ENCODE results near the gene ADK. TPM values are rescaled to one million over a fixed set of nuclear protein-coding genes. Genes with fewer than 3 reads are reported as not detected.
"Not testable (repeated sequence)": the region's sequence is repeated elsewhere in the genome, so short reads cannot be mapped to it uniquely, and the experiment has no call there.

The ADK gene
- total RNA-seq, 1 experiment from 2014 or later, result 26.8 TPM

DNA sequence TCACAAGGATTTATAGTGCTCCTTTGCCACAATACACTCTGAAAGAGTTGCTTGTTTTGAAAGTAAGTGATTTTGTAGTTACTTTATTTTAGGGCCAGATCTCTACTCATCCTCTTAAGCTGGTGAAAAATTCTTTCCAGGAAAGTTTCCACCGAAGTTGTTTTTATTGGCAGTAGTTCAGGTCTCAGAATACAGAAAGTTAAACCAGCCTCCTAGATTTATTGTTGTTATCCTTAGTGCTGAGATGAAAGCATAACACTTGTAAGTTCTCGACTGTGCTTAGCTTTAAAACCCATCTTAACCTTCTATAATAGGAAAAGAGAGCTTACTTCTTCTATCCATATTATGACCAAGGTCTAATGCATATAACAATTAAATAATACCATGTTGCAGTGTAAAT is 5.9 kb upstream of the ADK start:
- Histone ChIP-seq H3K79me2 (ENCODE audit: insufficient read depth, low read length) (no peaks in the 10 kb centered on the region; the same call in 1 of the 2 replicates), H2BK12ac (ENCODE audit: insufficient read length, low read depth, low read length) (no peak overlapping the region), H3K4me2 (ENCODE audit: insufficient read depth, insufficient read length, low read length) (no peak overlapping the region), H4K20me1 (ENCODE audit: control insufficient read depth, insufficient read depth, insufficient read length) (no peaks in the 10 kb centered on the region), H3K56ac (ENCODE audit: insufficient read length, low read depth, low read length) (no peak overlapping the region), H4K5ac (ENCODE audit: insufficient read length, low read depth, low read length) (no peak overlapping the region), H4K8ac (replicated peaks; ENCODE audit: insufficient read length, low read depth, low read length) (no peak overlapping the region), H2AFZ (ENCODE audit: low read length) (no peak overlapping the region), H2BK120ac (ENCODE audit: low read depth, low read length, poor library complexity, severe bottlenecking) (no peak overlapping the region), H3K23me2 (ENCODE audit: insufficient read length, low read depth, low read length, poor library complexity, severe bottlenecking) (no peaks in the 10 kb centered on the region), H3K4me1 (ENCODE audit: insufficient read depth, low read length) (no peaks in the 10 kb centered on the region), H3K27me3 (ENCODE audit: insufficient read depth, low read length) (no peaks in the 10 kb centered on the region), H2BK20ac (ENCODE audit: low read depth, low read length, poor library complexity, severe bottlenecking) (no peak overlapping the region), H3T11ph (ENCODE audit: low read length) (no peak overlapping the region), H3K23ac (ENCODE audit: insufficient read length, low read depth, low read length) (no peak overlapping the region), H3K9me3 (ENCODE audit: control insufficient read depth, low read depth, low read length) (no peaks in the 10 kb centered on the region), H2AK5ac (ENCODE audit: insufficient read length, low read length) (no peak overlapping the region), H3K18ac (ENCODE audit: insufficient read length, low read depth, low read length) (no peak overlapping the region), H2BK5ac (ENCODE audit: insufficient read length, low read length) (no peak overlapping the region), H4K91ac (ENCODE audit: insufficient read length, low read depth, low read length) (no peak overlapping the region), H3K4ac (ENCODE audit: low read depth, low read length) (no peak overlapping the region), H3K14ac (ENCODE audit: insufficient read depth, low read length) (no peak overlapping the region), H3K79me1 (ENCODE audit: insufficient read depth, low read depth, low read length, poor library complexity, severe bottlenecking) (peaks cover 2% of the 10 kb centered on the region), H3K27ac (ENCODE audit: insufficient read length, low read depth, low read length) (no peak overlapping the region), H3K9ac (ENCODE audit: extremely low read depth, insufficient read length, low read length) (no peak overlapping the region), H2BK15ac (ENCODE audit: low read depth, low read length) (no peak overlapping the region)
- no peaks in the 10 kb centered on the region for H3K4me1 Mint-ChIP-seq
- no peaks in the 10 kb centered on the region for H3K27me3 Mint-ChIP-seq (ENCODE audit: low read depth)
- no peaks in the 10 kb centered on the region for H3K9me3 Mint-ChIP-seq
- H3K4me3 Mint-ChIP-seq, result no peak overlapping the region
- TF ChIP-seq, protein P1, sequence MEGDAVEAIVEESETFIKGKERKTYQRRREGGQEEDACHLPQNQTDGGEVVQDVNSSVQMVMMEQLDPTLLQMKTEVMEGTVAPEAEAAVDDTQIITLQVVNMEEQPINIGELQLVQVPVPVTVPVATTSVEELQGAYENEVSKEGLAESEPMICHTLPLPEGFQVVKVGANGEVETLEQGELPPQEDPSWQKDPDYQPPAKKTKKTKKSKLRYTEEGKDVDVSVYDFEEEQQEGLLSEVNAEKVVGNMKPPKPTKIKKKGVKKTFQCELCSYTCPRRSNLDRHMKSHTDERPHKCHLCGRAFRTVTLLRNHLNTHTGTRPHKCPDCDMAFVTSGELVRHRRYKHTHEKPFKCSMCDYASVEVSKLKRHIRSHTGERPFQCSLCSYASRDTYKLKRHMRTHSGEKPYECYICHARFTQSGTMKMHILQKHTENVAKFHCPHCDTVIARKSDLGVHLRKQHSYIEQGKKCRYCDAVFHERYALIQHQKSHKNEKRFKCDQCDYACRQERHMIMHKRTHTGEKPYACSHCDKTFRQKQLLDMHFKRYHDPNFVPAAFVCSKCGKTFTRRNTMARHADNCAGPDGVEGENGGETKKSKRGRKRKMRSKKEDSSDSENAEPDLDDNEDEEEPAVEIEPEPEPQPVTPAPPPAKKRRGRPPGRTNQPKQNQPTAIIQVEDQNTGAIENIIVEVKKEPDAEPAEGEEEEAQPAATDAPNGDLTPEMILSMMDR (conservative IDR thresholded peaks at IDR 0.05), result no peak
- no peak overlapping the region for H3K27ac Mint-ChIP-seq
- peaks cover 6 to 17% (median 15%) of the 10 kb centered on the region in 3 experiments; a peak in 5 of 7 replicates for H3K36me3 Mint-ChIP-seq (ENCODE audit: insufficient read depth in 1 of 3, low read depth in 3 of 3)
- DNase-seq, result no peak
- no CpG with 5 or more reads among the region's 2 CpGs for WGBS (ENCODE audit: extremely low coverage, insufficient read length, low lambda C conversion rate)

DNA sequence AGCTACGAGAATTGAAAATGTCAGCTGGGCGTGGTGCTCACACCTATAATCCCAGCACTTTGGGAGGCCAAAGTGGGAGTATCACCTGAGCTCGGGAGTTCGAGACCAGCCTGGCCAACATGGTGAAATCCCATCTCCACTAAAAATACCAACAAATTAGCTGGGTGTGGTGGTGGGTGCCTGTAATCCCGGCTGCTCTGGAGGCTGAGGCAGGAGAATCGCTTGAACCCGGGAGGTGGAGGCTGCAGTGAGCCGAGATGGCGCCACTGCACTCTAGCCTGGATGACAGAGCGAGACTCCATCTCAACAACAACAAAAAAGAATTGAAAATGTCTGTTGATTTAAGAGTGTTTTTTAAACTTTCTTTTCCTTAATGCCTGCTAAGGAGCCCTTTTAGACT is 4.0 kb upstream of the ADK start:
- H2AFZ ChIP-seq (ENCODE audit: low read length), result not testable (repeated sequence)

More for the DNA sequence above, 4.0 kb upstream of the ADK start:
- not testable (repeated sequence) for H2BK20ac ChIP-seq (ENCODE audit: low read depth, low read length, poor library complexity, severe bottlenecking); H3K4me2 ChIP-seq (ENCODE audit: insufficient read depth, insufficient read length, low read length); H3K23me2 ChIP-seq (ENCODE audit: insufficient read length, low read depth, low read length, poor library complexity, severe bottlenecking); H4K8ac ChIP-seq (replicated peaks; ENCODE audit: insufficient read length, low read depth, low read length); H3K9me3 ChIP-seq (ENCODE audit: control insufficient read depth, low read depth, low read length); H3K79me2 ChIP-seq (ENCODE audit: insufficient read depth, low read length); H4K91ac ChIP-seq (ENCODE audit: insufficient read length, low read depth, low read length); H3K27me3 Mint-ChIP-seq (ENCODE audit: low read depth); DNase-seq; H3K4me1 Mint-ChIP-seq; H3K4ac ChIP-seq (ENCODE audit: low read depth, low read length); H3K27me3 ChIP-seq (ENCODE audit: insufficient read depth, low read length); H3K23ac ChIP-seq (ENCODE audit: insufficient read length, low read depth, low read length); H2BK15ac ChIP-seq (ENCODE audit: low read depth, low read length); H2BK5ac ChIP-seq (ENCODE audit: insufficient read length, low read length); H2AK5ac ChIP-seq (ENCODE audit: insufficient read length, low read length); H3T11ph ChIP-seq (ENCODE audit: low read length); H3K9me3 Mint-ChIP-seq; H3K4me1 ChIP-seq (ENCODE audit: insufficient read depth, low read length); H3K79me1 ChIP-seq (ENCODE audit: insufficient read depth, low read depth, low read length, poor library complexity, severe bottlenecking); H2BK120ac ChIP-seq (ENCODE audit: low read depth, low read length, poor library complexity, severe bottlenecking); H3K27ac Mint-ChIP-seq; H3K14ac ChIP-seq (ENCODE audit: insufficient read depth, low read length); H3K4me3 Mint-ChIP-seq; H3K56ac ChIP-seq (ENCODE audit: insufficient read length, low read depth, low read length); H3K27ac ChIP-seq (ENCODE audit: insufficient read length, low read depth, low read length); H4K20me1 ChIP-seq (ENCODE audit: control insufficient read depth, insufficient read depth, insufficient read length); H3K18ac ChIP-seq (ENCODE audit: insufficient read length, low read depth, low read length); H4K5ac ChIP-seq (ENCODE audit: insufficient read length, low read depth, low read length); H3K9ac ChIP-seq (ENCODE audit: extremely low read depth, insufficient read length, low read length); H2BK12ac ChIP-seq (ENCODE audit: insufficient read length, low read depth, low read length)
- peaks cover 6 to 17% (median 15%) of the 10 kb centered on the region in 3 experiments; a peak in 5 of 7 replicates for H3K36me3 Mint-ChIP-seq (ENCODE audit: insufficient read depth in 1 of 3, low read depth in 3 of 3)
- no CpG with 5 or more reads among the region's 10 CpGs for WGBS (ENCODE audit: extremely low coverage, insufficient read length, low lambda C conversion rate)
